Measurements from ENCODE around the gene RALGAPA2.

GRCh38 chr20:20624914-20625313, 87.5 kb downstream of the RALGAPA2 start:
- TF ChIP-seq, protein P1, sequence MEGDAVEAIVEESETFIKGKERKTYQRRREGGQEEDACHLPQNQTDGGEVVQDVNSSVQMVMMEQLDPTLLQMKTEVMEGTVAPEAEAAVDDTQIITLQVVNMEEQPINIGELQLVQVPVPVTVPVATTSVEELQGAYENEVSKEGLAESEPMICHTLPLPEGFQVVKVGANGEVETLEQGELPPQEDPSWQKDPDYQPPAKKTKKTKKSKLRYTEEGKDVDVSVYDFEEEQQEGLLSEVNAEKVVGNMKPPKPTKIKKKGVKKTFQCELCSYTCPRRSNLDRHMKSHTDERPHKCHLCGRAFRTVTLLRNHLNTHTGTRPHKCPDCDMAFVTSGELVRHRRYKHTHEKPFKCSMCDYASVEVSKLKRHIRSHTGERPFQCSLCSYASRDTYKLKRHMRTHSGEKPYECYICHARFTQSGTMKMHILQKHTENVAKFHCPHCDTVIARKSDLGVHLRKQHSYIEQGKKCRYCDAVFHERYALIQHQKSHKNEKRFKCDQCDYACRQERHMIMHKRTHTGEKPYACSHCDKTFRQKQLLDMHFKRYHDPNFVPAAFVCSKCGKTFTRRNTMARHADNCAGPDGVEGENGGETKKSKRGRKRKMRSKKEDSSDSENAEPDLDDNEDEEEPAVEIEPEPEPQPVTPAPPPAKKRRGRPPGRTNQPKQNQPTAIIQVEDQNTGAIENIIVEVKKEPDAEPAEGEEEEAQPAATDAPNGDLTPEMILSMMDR (conservative IDR thresholded peaks at IDR 0.05; ENCODE audit: low read depth in 2 of 2): no peak
- TF ChIP-seq ZNF114 (CRISPR knock-in tag; IDR thresholded peaks at IDR 0.05): no peak
